ENCODE data around the gene KRT38. TPM values are rescaled to one million over a fixed set of nuclear protein-coding genes. Genes with fewer than 3 reads are reported as not detected.

The KRT38 gene
- total RNA-seq, 4 donors from 2014 or later = not detected

DNA sequence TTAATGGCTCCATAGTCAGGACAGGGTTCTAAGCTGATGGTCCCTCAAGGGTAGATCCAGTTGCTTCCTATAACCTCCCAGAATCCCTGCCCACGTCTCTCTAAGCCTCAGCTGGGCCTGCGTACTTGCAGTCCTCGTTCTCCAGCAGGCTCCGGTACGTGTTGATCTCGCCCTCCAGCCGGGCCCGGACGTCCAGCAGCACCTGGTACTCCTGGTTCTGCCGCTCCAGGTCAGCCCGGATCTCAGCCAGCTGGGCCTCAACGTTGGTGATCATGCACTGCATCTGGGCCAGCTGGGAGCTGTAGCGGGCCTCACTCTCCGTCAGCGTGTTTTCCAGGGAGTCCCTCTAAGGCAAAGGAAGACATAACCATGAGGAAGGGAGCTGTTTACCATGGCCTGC lies 21.9 kb upstream of the KRT38 start:
- TF ChIP-seq, protein P1, sequence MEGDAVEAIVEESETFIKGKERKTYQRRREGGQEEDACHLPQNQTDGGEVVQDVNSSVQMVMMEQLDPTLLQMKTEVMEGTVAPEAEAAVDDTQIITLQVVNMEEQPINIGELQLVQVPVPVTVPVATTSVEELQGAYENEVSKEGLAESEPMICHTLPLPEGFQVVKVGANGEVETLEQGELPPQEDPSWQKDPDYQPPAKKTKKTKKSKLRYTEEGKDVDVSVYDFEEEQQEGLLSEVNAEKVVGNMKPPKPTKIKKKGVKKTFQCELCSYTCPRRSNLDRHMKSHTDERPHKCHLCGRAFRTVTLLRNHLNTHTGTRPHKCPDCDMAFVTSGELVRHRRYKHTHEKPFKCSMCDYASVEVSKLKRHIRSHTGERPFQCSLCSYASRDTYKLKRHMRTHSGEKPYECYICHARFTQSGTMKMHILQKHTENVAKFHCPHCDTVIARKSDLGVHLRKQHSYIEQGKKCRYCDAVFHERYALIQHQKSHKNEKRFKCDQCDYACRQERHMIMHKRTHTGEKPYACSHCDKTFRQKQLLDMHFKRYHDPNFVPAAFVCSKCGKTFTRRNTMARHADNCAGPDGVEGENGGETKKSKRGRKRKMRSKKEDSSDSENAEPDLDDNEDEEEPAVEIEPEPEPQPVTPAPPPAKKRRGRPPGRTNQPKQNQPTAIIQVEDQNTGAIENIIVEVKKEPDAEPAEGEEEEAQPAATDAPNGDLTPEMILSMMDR (IDR thresholded peaks at IDR 0.05; ENCODE audit: low read depth) = no peak

DNA sequence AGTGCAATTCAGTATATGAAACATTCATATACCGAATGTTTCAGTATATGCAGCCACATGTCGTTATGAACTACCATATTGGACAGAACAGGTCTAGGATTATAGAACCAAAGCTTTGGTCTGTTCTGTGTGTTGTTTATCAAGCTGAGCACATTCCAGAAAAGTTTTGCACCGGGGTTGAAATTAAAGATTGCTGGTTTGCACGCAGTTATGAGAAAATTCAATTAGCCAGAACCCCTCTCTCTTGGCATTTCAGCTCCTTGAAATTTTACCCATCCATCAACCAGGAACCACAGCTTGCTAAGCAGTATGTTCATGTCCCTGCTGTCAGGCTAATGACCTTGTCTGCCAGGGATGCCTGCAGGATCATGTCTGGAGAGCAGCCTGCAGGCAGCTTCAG lies 16.9 kb upstream of the KRT38 start:
- TF ChIP-seq, protein P1 (IDR thresholded peaks at IDR 0.05; ENCODE audit: low read depth) = no peak

DNA sequence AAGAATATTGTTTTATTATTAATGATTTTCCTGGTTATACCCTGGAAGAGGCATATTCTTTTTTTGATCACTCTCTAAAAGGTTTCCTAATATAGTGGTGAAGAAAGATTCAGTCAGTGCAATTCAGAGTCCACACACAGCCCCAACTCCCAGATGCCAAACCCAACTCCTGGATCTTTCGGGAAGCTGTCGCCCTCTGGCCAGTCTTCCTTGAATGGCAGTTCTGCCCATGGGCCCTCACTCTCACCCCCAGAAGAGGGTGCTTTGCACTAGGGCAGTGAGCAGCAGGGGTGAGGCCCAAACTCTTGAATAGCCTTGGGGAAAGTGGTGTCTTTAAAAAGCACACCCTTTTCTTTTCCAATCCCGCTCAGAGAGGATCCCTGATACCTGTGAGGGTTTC lies 15.4 kb upstream of the KRT38 start:
- TF ChIP-seq, protein P1 (IDR thresholded peaks at IDR 0.05; ENCODE audit: low read depth) = no peak

DNA sequence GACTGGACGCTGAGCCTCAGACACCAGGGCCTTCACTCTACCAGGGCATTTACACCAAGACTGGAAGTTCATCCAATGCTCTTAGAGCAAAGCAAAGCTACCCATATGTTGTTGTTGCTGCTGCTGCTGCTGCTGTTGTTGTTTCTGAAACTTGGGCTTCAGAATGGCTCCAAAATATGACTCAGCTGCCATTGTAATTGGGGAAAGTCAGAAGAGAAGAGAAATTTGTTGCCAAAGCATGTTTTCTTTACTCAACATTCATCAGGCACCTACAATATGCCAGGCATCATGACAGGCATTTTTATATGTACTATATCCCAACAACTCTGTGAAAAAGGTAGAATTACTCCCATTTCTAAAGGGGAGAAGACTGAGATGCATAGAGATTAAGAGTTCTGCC lies 14.5 kb upstream of the KRT38 start:
- TF ChIP-seq, protein P1 (IDR thresholded peaks at IDR 0.05; ENCODE audit: low read depth) = no peak

DNA sequence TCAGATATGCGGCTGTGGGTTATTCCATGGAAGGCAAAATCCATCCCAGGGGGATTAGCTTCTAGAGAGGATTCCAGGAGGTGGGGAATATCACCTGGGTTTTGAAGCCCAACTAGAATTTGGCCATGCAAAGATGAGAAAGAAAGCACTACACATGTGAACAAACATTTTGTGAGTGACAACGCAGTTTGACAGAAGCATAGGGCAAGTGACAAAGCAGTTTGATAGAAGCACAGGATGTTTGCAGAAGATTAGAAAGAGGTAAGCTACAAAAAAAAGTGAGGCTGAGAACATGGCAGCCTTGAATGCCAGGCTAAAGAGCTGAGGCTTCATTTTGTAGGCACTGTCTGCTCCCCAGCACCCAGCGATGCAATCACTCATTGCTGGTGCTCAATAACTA lies 12.3 kb upstream of the KRT38 start:
- TF ChIP-seq, protein P1 (IDR thresholded peaks at IDR 0.05; ENCODE audit: low read depth) = no peak

DNA sequence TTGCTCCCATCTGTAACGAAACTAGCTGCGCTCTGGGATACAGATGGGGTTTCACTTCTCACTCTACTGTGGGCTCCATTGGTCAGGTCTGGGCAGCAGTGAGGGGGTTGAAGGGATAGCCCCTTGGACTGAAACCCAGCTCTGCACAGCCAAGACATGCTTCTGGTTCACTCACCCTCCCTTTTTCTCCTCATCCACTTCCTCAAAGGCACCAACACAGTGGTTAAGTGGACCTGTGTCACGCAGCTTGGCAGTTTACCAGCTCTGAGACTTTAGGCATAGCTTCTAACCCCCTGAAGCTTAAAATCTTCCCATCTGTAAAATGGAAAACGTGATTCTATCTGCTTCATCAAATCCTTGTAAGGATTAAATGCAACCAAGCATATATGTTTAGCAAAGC lies 11.5 kb upstream of the KRT38 start:
- TF ChIP-seq, protein P1 (IDR thresholded peaks at IDR 0.05; ENCODE audit: low read depth) = no peak

DNA sequence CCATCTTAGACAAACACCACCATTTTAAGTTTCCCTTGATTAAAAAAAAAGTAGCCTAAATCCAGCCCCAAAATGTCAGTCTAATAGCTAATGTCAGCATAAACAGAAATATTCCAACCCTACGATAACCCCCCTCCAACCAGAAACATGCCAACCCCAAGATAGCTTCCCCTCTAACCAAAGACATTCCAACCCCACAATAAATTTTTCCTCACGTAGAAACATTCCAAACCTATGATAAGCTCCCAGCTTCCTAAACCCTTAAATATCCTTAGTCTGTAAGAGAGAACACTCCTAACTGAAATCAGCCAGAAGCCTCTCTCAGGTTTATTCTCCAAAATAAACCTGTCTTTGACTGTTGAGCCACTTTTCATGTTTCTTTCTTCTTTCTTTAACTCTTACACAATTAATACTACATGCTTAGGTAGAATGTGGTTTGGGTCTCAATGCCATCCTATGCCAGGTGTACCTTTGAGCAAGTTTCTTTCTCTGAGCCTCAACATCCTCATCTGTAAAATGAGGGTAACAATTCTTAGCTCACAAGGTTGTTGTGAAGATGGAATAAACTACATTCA lies 10.5 kb upstream of the KRT38 start:
- TF ChIP-seq, protein P1 (IDR thresholded peaks at IDR 0.05; ENCODE audit: low read depth) = no peak

All from subcutaneous adipose tissue (tissue), 4 donors.